Natural killer cell treated with Interleukin-12 subunit alpha and Interleukin-12 subunit beta and Interleukin-15 and Interleukin-18, amount 100 ng/mL, for 72 hours (primary cell): ENCODE measurements around the gene SCARB2. TPM values are rescaled to one million over a fixed set of nuclear protein-coding genes. Genes with fewer than 3 reads are reported as not detected.

ENCODE experiments used
- ATAC-seq, 2 donors: fragments of 150-1000 bp; cut with Tn5 transposase in 1 of 2; sonication (Bioruptor Pico), chemical (Tn5 transposase) in 1 of 2; 2 replicates each; pipeline ENCODE4 v1.10.0; 2021
- DNase-seq: peaks from one replicate; pipeline ENCODE4 v3.0.0; 2022; ENCODE audit warnings: low spot score
- H3K27ac Mint-ChIP-seq, 2 donors: 1 replicate in 1 of 2; 2 replicates in 1 of 2; pipeline ENCODE4 v1.8.0; 2022; ENCODE audit warnings: mixed read lengths in 2 of 2, mild to moderate bottlenecking in 1 of 2, moderate library complexity in 1 of 2
- H3K27me3 Mint-ChIP-seq, 2 donors: 1 replicate in 1 of 2; 2 replicates in 1 of 2; pipeline ENCODE4 v1.8.0; 2022; ENCODE audit warnings: mixed read lengths in 2 of 2
- H3K36me3 Mint-ChIP-seq: one replicate; pipeline ENCODE4 v1.8.0; 2022; ENCODE audit warnings: mixed read lengths
- H3K4me1 Mint-ChIP-seq, 2 donors: 1 replicate in 1 of 2; 2 replicates in 1 of 2; pipeline ENCODE4 v1.8.0; 2022; ENCODE audit warnings: low read depth in 2 of 2, mixed read lengths in 2 of 2, mild to moderate bottlenecking in 1 of 2
- H3K4me3 Mint-ChIP-seq: one replicate; pipeline ENCODE4 v1.8.0; 2022; ENCODE audit warnings: mixed read lengths
- H3K9me3 Mint-ChIP-seq: 2 replicates; pipeline ENCODE4 v1.8.0; 2022; ENCODE audit warnings: mixed read lengths
- total RNA-seq, 2 donors: library from RNA; stranded (reverse); gene quantifications; one replicate each; pipeline ENCODE4 v1.2.3, GENCODE V29; 2022

Gene SCARB2
- total RNA-seq, 2 donors from 2014 or later: 9.9 to 13.9 TPM

DNA sequence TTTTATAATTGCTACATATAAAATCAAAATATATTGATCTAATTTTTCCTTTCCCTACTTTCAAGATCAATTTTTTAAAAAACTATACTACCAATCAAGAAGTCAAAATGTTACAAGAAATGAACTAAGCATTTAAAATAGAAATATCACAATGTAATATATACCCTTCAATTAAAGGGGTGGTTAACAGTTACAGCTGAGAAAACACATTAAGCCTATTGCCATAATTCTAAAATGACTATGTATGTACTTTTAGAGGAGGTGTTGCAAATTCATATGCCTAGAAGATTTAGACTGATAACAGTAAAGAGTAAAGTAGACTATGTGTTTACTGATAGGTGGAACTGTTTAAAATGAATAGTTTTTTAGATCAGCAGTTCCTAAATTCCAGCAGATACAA lies 69.1 kb downstream of the SCARB2 start:
- Mint-ChIP-seq H3K27me3 (no peaks in the 10 kb centered on the region), H3K4me1 (peaks cover 12 to 32% of the 10 kb centered on the region in 2 donors), H3K36me3 (peaks cover 21% of the 10 kb centered on the region)

DNA sequence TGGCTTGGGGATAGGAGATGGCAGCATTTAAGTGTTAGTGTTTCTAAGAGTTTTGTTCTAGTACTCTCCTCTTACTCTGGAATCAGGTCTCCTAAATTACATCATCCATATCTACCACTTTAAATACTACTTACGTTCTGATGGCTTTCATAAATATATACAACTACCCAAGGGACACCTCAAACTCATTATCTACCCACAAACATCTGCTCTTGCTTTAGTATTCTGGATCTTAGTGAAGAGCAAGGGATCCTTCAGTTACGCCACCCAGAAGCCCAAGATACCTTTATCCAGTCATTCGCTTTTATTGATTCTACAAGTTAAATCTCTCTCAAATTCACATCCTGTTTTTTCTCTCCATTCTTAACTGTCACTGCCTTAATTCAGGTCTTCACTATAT lies 72.4 kb downstream of the SCARB2 start:
- Mint-ChIP-seq H3K27ac (no peak overlapping the region), H3K27me3 (no peaks in the 10 kb centered on the region), H3K4me3 (no peak overlapping the region), H3K4me1 (peaks cover 7 to 29% of the 10 kb centered on the region in 2 donors), H3K9me3 (no peaks in the 10 kb centered on the region), H3K36me3 (peaks cover 38% of the 10 kb centered on the region)
- DNase-seq (no peak), ATAC-seq (no peak)

More for the DNA sequence above, 69.1 kb downstream of the SCARB2 start:
- Mint-ChIP-seq H3K4me3 (no peak overlapping the region), H3K9me3 (no peaks in the 10 kb centered on the region), H3K27ac (no peak overlapping the region)
- no peak for DNase-seq
- ATAC-seq: no peak

DNA sequence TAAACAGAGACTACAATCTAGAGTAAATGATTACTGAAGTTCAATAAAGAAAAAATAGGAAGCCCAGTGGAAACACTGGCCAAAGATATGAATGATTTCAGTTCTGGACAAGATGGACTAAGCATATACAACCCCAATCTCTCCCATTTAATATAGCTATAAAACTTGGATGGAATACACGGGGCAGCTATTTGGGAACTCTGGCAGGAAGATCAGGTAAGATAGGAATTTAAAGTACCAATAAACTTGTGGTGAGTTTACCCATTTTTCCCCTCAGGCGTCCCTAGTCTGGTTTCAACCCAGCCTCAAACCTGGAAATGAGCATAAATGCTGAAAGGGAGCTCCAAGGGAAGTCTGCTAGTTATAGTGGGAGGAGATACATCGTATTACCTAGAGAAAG lies 85.9 kb downstream of the SCARB2 start:
- no peaks in the 10 kb centered on the region for H3K27me3 Mint-ChIP-seq
- ATAC-seq (no peak), DNase-seq (no peak)
- no peak overlapping the region for H3K4me3 Mint-ChIP-seq
- no peak overlapping the region for H3K27ac Mint-ChIP-seq
- peaks cover 27% of the 10 kb centered on the region for H3K36me3 Mint-ChIP-seq
- H3K4me1 Mint-ChIP-seq: peaks cover 0 to 3% of the 10 kb centered on the region in 2 donors
- no peaks in the 10 kb centered on the region for H3K9me3 Mint-ChIP-seq

DNA sequence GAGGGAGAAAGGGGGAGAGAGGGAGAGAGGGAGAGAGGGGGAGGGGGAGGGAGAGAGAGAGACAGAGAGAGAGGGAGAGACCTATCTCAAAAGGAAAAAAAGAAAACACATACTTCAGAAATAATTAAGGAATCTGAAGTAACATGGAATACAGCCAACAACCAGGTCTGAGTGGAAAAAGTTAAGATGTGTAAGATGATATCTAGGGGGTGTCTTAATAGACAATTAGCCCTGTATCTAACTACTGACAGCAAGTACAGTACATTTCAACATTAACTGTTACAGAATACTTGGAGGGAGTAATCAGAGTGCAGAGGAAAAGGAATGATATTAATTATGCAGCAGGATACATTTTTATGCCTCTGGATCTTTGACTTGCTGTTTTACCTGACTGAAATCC lies 87.8 kb downstream of the SCARB2 start:
- DNase-seq (no peak), ATAC-seq (no peak)
- Mint-ChIP-seq H3K27ac (no peak overlapping the region), H3K4me3 (no peak overlapping the region), H3K4me1 (peaks cover 0 to 3% of the 10 kb centered on the region in 2 donors), H3K36me3 (peaks cover 33% of the 10 kb centered on the region), H3K27me3 (no peaks in the 10 kb centered on the region), H3K9me3 (no peaks in the 10 kb centered on the region)

DNA sequence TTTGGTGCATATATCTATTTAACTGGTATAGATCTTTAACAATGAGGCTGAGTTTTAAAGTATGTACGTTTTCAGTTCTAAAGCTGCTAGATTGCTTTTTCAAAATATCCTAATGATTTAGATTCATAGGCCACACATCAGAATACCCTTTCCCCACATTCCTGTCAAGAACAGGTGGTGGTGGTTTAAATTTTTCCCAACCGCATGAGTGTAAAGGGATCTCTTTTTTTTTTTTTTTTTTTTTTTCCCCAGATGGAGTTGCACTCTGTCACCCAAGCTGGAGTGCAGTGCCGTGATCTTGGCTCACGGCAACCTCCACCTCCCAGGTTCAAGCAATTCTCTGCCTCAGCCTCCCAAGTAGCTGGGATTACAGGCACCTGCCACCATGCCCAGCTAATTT lies 93.4 kb downstream of the SCARB2 start:
- H3K4me3 Mint-ChIP-seq: no peak overlapping the region
- peaks cover 46% of the 10 kb centered on the region for H3K36me3 Mint-ChIP-seq
- H3K27ac Mint-ChIP-seq: no peak overlapping the region
- H3K9me3 Mint-ChIP-seq: no peaks in the 10 kb centered on the region
- no peaks in the 10 kb centered on the region for H3K27me3 Mint-ChIP-seq
- no peak for DNase-seq
- ATAC-seq: no peak
- H3K4me1 Mint-ChIP-seq: no peaks in the 10 kb centered on the region

DNA sequence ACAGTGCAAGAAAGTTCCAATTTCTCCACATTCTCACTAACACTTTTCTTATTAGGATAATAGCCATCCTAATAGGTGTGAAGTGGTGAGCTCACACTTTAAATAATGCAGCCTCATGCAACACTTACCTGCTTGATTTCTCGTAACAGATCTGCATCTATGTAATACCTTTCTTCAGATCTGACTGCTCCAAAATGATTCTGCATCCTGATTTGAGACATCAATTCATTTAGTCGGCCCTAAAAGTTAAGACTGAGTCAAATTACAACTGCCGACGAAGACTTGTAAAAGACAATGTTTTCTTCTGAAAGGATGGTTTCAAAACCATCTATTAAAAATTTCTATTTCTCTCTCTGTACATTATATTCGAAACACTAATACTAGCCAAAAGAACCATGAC lies 96.1 kb downstream of the SCARB2 start:
- Mint-ChIP-seq H3K36me3 (peaks cover 36% of the 10 kb centered on the region), H3K27ac (no peak overlapping the region), H3K9me3 (no peaks in the 10 kb centered on the region), H3K4me1 (no peaks in the 10 kb centered on the region), H3K4me3 (no peak overlapping the region), H3K27me3 (no peaks in the 10 kb centered on the region)
- DNase-seq (no peak), ATAC-seq (no peak)

DNA sequence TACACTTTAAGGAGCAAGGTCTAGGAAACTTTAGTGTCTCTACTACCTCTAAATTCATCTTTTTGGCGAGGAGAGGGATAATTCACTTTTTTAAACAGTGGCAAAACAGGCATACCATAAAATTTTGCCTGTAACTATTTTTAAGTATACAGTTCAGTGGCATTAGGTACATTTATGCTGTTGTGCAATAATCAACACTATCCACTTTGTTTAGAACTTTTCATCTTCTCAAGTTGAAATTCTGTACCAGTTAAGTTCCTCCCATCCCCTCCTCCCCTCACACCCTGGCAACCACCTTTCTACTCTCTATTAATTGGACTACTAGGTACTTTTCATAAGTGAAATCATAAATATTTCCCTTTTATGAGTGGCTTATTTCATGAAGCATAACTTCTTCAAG lies 96.8 kb downstream of the SCARB2 start:
- Mint-ChIP-seq H3K4me1 (no peaks in the 10 kb centered on the region), H3K36me3 (peaks cover 35% of the 10 kb centered on the region), H3K9me3 (no peaks in the 10 kb centered on the region), H3K27me3 (no peaks in the 10 kb centered on the region), H3K27ac (no peak overlapping the region), H3K4me3 (no peak overlapping the region)
- DNase-seq (no peak), ATAC-seq (no peak)

Other genes with a start within 250 kb of the SCARB2 start
- 10 to 100 TPM; 57.8 to 67.9 TPM for gene SDAD1, start 222.9 kb downstream of the SCARB2 start, total RNA-seq
- gene CXCL9, start 206.3 kb downstream of the SCARB2 start, total RNA-seq: 1 to 10 TPM in 1 of 2 donors, under 1 TPM in 1; 0.57 to 8.6 TPM
- 100 to 1,000 TPM in 1 of 2 donors, 1 to 10 TPM in 1; 2.0 to 117 TPM for gene CXCL10, start 190.3 kb downstream of the SCARB2 start, total RNA-seq
- 1 to 10 TPM in 1 of 2 donors, not detected in 1; 2.5 TPM for gene CXCL11, start 177.8 kb downstream of the SCARB2 start, total RNA-seq
- gene ART3, start 139.1 kb downstream of the SCARB2 start, total RNA-seq: 1 to 10 TPM in 1 of 2 donors, not detected in 1; 5.4 TPM
- gene NUP54, start 65.4 kb downstream of the SCARB2 start, total RNA-seq: 10 to 100 TPM; 63.7 to 66.6 TPM
- not detected for gene FAM47E, start 37.9 kb upstream of the SCARB2 start, total RNA-seq
- gene STBD1, start 92.9 kb upstream of the SCARB2 start, total RNA-seq: 1 to 10 TPM; 3.6 to 3.9 TPM
- gene CCDC158, start 207.3 kb upstream of the SCARB2 start, total RNA-seq: not detected
- gene SHROOM3, start 221.4 kb upstream of the SCARB2 start, total RNA-seq: not detected